Articular chondrocyte of knee joint (primary cell): ENCODE results near the gene SBF1. TPM values are rescaled to one million over a fixed set of nuclear protein-coding genes. Genes with fewer than 3 reads are reported as not detected.

Experiments
- total RNA-seq: library from RNA; depleted of rRNA; stranded (reverse); fragments of >200 nt; gene quantifications from 2 replicates; pipeline ENCODE4 v1.2.3, GENCODE V29; 2012

The SBF1 gene, protein sequence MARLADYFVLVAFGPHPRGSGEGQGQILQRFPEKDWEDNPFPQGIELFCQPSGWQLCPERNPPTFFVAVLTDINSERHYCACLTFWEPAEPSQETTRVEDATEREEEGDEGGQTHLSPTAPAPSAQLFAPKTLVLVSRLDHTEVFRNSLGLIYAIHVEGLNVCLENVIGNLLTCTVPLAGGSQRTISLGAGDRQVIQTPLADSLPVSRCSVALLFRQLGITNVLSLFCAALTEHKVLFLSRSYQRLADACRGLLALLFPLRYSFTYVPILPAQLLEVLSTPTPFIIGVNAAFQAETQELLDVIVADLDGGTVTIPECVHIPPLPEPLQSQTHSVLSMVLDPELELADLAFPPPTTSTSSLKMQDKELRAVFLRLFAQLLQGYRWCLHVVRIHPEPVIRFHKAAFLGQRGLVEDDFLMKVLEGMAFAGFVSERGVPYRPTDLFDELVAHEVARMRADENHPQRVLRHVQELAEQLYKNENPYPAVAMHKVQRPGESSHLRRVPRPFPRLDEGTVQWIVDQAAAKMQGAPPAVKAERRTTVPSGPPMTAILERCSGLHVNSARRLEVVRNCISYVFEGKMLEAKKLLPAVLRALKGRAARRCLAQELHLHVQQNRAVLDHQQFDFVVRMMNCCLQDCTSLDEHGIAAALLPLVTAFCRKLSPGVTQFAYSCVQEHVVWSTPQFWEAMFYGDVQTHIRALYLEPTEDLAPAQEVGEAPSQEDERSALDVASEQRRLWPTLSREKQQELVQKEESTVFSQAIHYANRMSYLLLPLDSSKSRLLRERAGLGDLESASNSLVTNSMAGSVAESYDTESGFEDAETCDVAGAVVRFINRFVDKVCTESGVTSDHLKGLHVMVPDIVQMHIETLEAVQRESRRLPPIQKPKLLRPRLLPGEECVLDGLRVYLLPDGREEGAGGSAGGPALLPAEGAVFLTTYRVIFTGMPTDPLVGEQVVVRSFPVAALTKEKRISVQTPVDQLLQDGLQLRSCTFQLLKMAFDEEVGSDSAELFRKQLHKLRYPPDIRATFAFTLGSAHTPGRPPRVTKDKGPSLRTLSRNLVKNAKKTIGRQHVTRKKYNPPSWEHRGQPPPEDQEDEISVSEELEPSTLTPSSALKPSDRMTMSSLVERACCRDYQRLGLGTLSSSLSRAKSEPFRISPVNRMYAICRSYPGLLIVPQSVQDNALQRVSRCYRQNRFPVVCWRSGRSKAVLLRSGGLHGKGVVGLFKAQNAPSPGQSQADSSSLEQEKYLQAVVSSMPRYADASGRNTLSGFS (N-terminal part only)
- total RNA-seq = 46.3 and 52.2 TPM in 2 replicates

DNA sequence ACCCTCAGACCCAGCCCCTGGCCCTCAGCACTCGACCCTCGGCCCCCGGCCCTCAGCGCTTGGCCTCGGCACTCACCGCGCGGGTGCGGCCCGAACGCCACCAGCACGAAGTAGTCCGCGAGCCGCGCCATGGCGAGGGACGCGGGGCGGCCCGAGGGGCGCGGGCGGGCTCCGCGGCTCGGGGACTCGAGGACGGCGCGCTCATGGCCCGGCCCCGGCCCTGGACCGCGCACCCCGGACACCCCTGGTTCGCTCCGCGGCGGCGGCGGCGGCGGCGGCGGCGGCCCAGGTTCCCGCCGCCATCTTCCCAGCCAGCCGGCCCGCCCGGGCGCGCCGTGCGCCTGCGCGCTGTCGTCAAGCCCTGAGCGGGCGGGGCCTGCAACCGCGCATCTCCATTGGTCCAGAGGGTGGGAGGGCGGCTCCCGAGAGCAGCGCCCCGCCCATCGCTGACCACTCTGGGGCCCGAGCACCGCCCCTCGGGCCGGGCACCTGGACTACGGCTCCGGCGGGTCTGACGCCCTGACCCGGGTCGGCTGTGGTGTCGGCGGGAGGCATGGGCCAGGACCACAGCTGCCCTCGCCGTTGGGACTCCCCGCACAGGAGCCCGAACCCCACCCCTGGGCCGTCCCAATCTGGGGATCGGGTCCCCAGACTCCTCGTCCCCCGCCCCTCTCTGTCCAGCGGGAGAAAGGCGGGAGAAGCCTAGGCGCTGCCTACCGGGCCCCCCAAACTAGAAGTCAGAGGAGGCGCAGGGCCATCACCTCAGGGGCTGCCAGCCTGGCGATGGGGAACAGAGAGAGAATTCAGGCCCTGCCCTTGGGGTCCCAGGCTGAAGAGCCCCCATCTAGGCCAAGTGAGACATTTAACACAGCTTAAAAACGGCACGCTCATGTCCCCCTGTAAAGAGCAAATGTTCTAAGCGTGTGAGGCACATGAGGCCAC is at the start of gene SBF1:
Gene SBF1 (minus strand): TSS at position 326 of the 942 bp plus-strand sequence. CDS start 195 bp downstream, at position 131.

DNA sequence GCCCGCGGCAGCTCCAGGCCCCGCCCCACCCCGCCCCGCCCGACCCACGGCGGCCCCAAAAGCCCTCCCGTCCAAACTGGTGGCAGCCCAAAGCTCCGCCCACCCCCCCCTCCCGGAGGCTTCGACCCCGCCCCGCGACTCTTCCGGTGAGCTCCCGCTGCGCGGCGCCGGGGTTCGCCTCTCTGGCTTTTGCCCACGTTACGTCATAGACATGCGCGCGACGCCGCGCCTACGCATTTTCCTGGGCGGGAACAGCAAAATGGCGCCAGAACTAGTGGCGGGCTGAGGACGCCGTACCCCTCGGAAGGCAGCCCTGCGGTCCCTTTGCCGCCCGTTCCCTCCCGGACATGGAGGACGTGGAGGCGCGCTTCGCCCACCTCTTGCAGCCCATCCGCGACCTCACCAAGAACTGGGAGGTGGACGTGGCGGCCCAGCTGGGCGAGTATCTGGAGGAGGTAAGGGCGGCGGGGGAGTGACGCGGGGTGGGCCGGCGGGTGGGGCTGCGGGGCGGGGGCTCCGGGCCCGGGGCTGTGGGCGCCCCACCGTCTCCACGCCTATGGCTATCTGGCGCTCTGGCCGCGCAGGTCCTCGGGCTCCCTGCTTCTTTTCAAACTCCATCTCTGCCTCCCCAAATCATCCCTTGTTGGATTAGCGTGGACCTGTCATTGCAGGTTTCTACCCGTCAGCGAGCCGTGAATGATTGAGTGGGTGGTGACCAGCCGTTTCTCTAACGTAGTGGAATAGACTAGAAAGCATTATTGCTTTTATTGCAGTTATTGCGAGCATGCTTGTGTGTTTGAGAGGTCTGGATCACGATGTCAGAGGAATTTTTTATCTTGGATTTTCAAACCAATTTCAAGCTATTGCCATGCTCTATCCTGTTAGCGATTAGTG is 33.4 kb upstream of the SBF1 start, which contains the start of gene NCAPH2:
Gene NCAPH2 (plus strand): TSS at position 234 of the 894 bp plus-strand sequence. CDS start 114 bp downstream, at position 348.

DNA sequence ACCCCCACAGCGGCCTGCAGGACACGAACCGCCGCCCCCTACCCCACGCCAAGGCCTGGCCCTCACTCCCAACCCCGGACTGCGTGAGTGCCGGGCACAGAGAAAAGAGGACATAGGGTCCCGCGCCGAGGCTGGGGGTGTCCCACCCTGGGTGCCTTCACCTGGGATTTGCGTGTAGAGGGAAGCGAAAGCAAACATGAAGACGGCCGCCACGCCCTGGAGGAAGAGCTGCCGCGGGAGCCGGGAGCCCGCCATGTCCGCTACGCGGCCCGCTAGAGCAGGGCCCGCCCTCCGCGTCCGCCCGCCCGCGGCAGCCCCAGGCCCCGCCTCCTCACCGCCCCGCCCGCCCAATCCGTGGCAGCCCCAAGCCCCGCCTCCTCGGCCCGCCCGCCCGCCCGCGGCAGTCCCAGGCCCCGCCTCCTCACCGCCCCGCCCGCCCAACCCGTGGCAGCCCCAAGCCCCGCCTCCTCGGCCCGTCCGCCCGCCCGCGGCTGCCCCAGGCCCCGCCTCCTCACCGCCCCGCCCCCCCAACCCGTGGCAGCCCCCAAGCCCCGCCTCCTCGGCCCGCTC is 32.7 kb upstream of the SBF1 start, which contains the start of gene LMF2:
Gene LMF2 (minus strand): TSS at position 282 of the 570 bp plus-strand sequence. CDS start 27 bp downstream, at position 255.

DNA sequence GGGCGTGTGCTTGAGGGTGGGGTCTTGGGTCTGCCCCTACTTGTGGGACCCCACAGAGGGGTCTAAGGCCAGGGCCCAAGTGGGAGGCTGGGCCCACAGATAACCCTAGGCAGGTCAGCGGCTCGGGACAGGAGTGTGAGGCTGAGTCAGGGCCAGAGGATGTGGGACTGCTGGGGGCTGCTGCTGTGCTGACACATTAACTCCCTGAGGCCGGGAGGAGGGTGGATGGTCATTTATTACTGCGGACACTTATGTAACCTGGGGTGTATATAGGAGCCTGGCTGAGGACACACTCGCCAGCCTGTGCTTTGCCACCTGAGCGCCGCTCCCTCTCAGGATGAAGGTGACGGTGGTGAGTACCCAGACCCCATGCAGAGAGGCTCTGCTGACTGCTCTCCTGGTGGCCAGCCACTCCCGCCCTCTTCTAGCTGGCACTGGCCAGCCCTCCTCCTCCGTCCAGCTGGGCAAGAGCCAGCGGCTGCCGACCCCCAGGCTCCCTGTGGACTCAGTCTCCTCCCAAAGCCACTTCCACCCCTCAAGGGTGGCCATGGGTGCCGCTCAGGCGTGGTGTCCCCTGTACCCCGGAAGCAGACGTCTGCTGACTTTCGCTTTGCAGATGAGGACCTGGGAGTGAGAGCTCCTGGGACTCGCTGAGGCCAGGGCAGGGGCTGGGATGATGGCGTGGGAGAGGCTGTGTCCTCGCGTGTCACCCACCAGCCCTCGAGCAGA is 11.9 kb upstream of the SBF1 start, which contains the start of gene MIOX:
Gene MIOX (plus strand): TSS at position 299 of the 729 bp plus-strand sequence. CDS start 39 bp downstream, at position 338.

DNA sequence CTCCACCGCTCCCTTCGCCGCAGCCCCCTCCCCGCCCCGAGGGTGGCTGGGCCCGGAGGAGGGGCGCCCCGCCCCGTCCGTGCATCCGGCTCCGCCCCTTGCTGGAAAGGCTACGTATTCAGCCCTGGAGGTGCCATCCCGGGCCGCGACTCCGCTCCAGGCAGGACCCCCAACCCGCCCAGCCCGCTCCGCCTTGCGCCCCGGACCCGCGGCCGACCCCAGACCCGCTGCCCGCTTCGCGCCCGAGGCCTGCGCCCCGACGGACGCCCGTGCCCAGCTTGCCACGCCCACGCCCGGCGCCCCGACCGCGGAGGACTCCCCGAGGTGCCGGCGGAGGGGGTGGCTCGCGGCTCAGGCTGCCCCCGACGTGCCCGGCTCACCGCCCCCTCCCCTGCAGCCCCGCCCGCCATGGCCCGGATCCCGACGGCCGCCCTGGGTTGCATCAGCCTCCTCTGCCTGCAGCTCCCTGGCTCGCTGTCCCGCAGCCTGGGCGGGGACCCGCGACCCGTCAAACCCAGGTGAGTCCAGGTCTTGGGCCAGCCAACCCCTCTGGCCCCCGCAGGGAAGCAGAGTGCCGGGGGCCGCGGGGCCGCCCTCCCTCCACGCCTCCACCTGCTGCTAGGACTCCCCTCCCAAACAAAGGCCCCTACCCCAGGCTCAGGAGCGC is 6.7 kb upstream of the SBF1 start, which contains the start of gene ADM2:
Gene ADM2 (plus strand): TSS at position 104 of the 667 bp plus-strand sequence. CDS start 305 bp downstream, at position 409.

Other genes with a start within 250 kb of the SBF1 start
- gene TUBGCP6, start 230.0 kb downstream of the SBF1 start, total RNA-seq = 18.3 and 20.1 TPM in 2 replicates
- 12.4 and 13.6 TPM in 2 replicates for gene HDAC10, start 223.8 kb downstream of the SBF1 start, total RNA-seq
- gene MAPK12, start 213.4 kb downstream of the SBF1 start, total RNA-seq = 26.3 and 32.1 TPM in 2 replicates
- gene MAPK11, start 204.7 kb downstream of the SBF1 start, total RNA-seq = 5.2 and 5.3 TPM in 2 replicates
- 179 and 192 TPM in 2 replicates for gene PLXNB2, start 167.4 kb downstream of the SBF1 start, total RNA-seq
- gene DENND6B, start 148.0 kb downstream of the SBF1 start, total RNA-seq = 3.7 and 4.4 TPM in 2 replicates
- gene PPP6R2, start 131.7 kb downstream of the SBF1 start, total RNA-seq = 25.7 and 36.8 TPM in 2 replicates
- gene ADM2, start 6.5 kb upstream of the SBF1 start, total RNA-seq = 3.0 and 4.4 TPM in 2 replicates
- gene MIOX, start 11.8 kb upstream of the SBF1 start, total RNA-seq = not detected in 2 replicates
- gene LMF2, start 32.7 kb upstream of the SBF1 start, total RNA-seq = 40.6 and 46.5 TPM in 2 replicates
- gene NCAPH2, start 33.2 kb upstream of the SBF1 start, total RNA-seq = 23.5 and 26.5 TPM in 2 replicates
- 2.5 TPM in 2 replicates for gene SCO2, start 50.6 kb upstream of the SBF1 start, total RNA-seq
- gene TYMP, start 55.0 kb upstream of the SBF1 start, total RNA-seq = 50.7 and 69.0 TPM in 2 replicates
- 0.11 and 0.13 TPM in 2 replicates for gene KLHDC7B, start 70.9 kb upstream of the SBF1 start, total RNA-seq
- gene SYCE3, start 87.9 kb upstream of the SBF1 start, total RNA-seq = not detected in 2 replicates
- 2.4 TPM in 2 replicates for gene CPT1B, start 103.4 kb upstream of the SBF1 start, total RNA-seq
- gene CHKB, start 107.8 kb upstream of the SBF1 start, total RNA-seq = 21.5 and 26.7 TPM in 2 replicates
- 0.86 and 1.0 TPM in 2 replicates for gene MAPK8IP2, start 125.8 kb upstream of the SBF1 start, total RNA-seq
- gene ARSA, start 153.1 kb upstream of the SBF1 start, total RNA-seq = 28.0 and 30.6 TPM in 2 replicates
- gene SHANK3, start 197.8 kb upstream of the SBF1 start, total RNA-seq = 0.39 and 0.54 TPM in 2 replicates